ENCODE measurements around the gene DPP3. TPM values are rescaled to one million over a fixed set of nuclear protein-coding genes. Genes with fewer than 3 reads are reported as not detected.

DPP3 gene
- total RNA-seq, 1 donor from 2014 or later = 94.0 TPM

GRCh38 chr11:66554602-66555001 is 74.4 kb downstream of the DPP3 start:
- intact Hi-C loops (cut with micrococcal nuclease) = no loop called here

GRCh38 chr11:66555416-66555815 is 75.2 kb downstream of the DPP3 start:
- intact Hi-C loops (cut with micrococcal nuclease) = no loop called here

GRCh38 chr11:66556086-66556485 is 75.9 kb downstream of the DPP3 start:
- intact Hi-C loops (cut with micrococcal nuclease) = no loop called here

GRCh38 chr11:66557733-66558326 is 77.6 kb downstream of the DPP3 start:
- intact Hi-C loops (cut with micrococcal nuclease) = no loop called here

Other genes starting within 250 kb of the DPP3 start
- gene KLC2, start 222.7 kb upstream of the DPP3 start, total RNA-seq = 57.3 and 64.3 TPM in 2 replicates
- 164 TPM in 2 replicates for gene RAB1B, start 211.8 kb upstream of the DPP3 start, total RNA-seq
- gene CNIH2, start 202.3 kb upstream of the DPP3 start, total RNA-seq = 2.1 and 3.1 TPM in 2 replicates
- 72.6 and 85.1 TPM in 2 replicates for gene YIF1A, start 191.3 kb upstream of the DPP3 start, total RNA-seq
- not detected in 2 replicates for gene TMEM151A, start 188.5 kb upstream of the DPP3 start, total RNA-seq
- gene CD248, start 163.4 kb upstream of the DPP3 start, total RNA-seq = 0.32 TPM in 2 replicates
- 1.3 and 2.0 TPM in 2 replicates for gene RIN1, start 144.0 kb upstream of the DPP3 start, total RNA-seq
- gene BRMS1, start 135.3 kb upstream of the DPP3 start, total RNA-seq = 53.7 and 53.8 TPM in 2 replicates
- gene B4GAT1, start 132.8 kb upstream of the DPP3 start, total RNA-seq = 7.6 and 7.7 TPM in 2 replicates
- gene SLC29A2, start 108.7 kb upstream of the DPP3 start, total RNA-seq = 6.1 and 6.8 TPM in 2 replicates
- gene NPAS4, start 59.4 kb upstream of the DPP3 start, total RNA-seq = 0.07 and 0.42 TPM in 2 replicates
- gene MRPL11, start 41.6 kb upstream of the DPP3 start, total RNA-seq = 60.4 and 60.5 TPM in 2 replicates
- 7.8 and 10.1 TPM in 2 replicates for gene PELI3, start 13.5 kb upstream of the DPP3 start, total RNA-seq
- gene BBS1, start 30.2 kb downstream of the DPP3 start, total RNA-seq = 21.5 and 23.4 TPM in 2 replicates
- gene ZDHHC24, start 65.6 kb downstream of the DPP3 start, total RNA-seq = 16.2 and 17.5 TPM in 2 replicates
- gene ACTN3, start 66.5 kb downstream of the DPP3 start, total RNA-seq = not detected in 2 replicates
- gene CTSF, start 88.2 kb downstream of the DPP3 start, total RNA-seq = 1.2 and 2.0 TPM in 2 replicates
- 0.15 TPM in 1 of 2 replicates, not detected in the other for gene CCDC87, start 112.6 kb downstream of the DPP3 start, total RNA-seq
- 36.8 and 42.7 TPM in 2 replicates for gene CCS, start 112.8 kb downstream of the DPP3 start, total RNA-seq
- gene RBM14, start 136.2 kb downstream of the DPP3 start, total RNA-seq = 147 and 160 TPM in 2 replicates
- gene RBM4, start 158.3 kb downstream of the DPP3 start, total RNA-seq = 124 and 138 TPM in 2 replicates
- 15.4 and 16.8 TPM in 2 replicates for gene RBM4B, start 197.5 kb downstream of the DPP3 start, total RNA-seq
- 0.05 and 0.39 TPM in 2 replicates for gene SPTBN2, start 248.8 kb downstream of the DPP3 start, total RNA-seq

Data from T-helper 1 cell treated with Interleukin-12 subunit alpha and Interleukin-12 subunit beta and Interleukin-4 antibody, amounts not matched to agents 30 ng/mL and 1 ng/mL, for 36 hours (primary cell).